NOMO-1 treated with DMSO at 0.1 percent for 48 hours (cell line): ENCODE data around the gene EEF2.
"Not testable (repeated sequence)": the region's sequence is repeated elsewhere in the genome, so short reads cannot be mapped to it uniquely, and the experiment has no call there.

ENCODE experiments used
- DNase-seq: peaks from one replicate; lab custom pipeline; 2025; ENCODE audit not compliant: unreplicated experiment; lab: John Stamatoyannopoulos, UW

The EEF2 gene

GRCh38 chr19:4015705-4016402, 30.6 kb upstream of the EEF2 start:
- DNase-seq, result no peak

- DNase-seq, result no peak
Observed at GRCh38 chr19:4014541-4015491, 29.6 kb upstream of the EEF2 start.

GRCh38 chr19:4013886-4014540, 28.8 kb upstream of the EEF2 start:
- DNase-seq, result no peak

- DNase-seq, result no peak
Observed at GRCh38 chr19:4012975-4013634, 27.8 kb upstream of the EEF2 start.

- no peak for DNase-seq
Observed at GRCh38 chr19:4012092-4012974, 27.1 kb upstream of the EEF2 start.

GRCh38 chr19:4011430-4011829, 26.2 kb upstream of the EEF2 start:
- not testable (repeated sequence) for DNase-seq

GRCh38 chr19:4010808-4011110, 25.5 kb upstream of the EEF2 start:
- DNase-seq, result no peak

GRCh38 chr19:4009990-4010807, 24.9 kb upstream of the EEF2 start:
- no peak for DNase-seq

GRCh38 chr19:4007836-4008539, 22.7 kb upstream of the EEF2 start:
- no peak for DNase-seq

- DNase-seq, result peak; percentile 86
Observed at GRCh38 chr19:4007021-4007835, 22.0 kb upstream of the EEF2 start, which contains the start of gene PIAS4. PIAS4 (plus strand) TSS chr19:4007736; CDS start chr19:4007761, 25 bp downstream.

GRCh38 chr19:4005436-4005835, 20.2 kb upstream of the EEF2 start:
- not testable (repeated sequence) for DNase-seq

GRCh38 chr19:4000798-4001197, 15.5 kb upstream of the EEF2 start:
- DNase-seq, result not testable (repeated sequence)

GRCh38 chr19:3998667-3999412, 13.6 kb upstream of the EEF2 start:
- DNase-seq, result not testable (repeated sequence)

GRCh38 chr19:3995607-3996006, 10.3 kb upstream of the EEF2 start:
- DNase-seq, result no peak

GRCh38 chr19:3990815-3991117, 5.5 kb upstream of the EEF2 start:
- DNase-seq, result no peak

GRCh38 chr19:3987619-3988371, 2.5 kb upstream of the EEF2 start:
- peak; percentile 85 for DNase-seq
